HG03378 (cell line): Measurements from ENCODE around the gene RNU6-7.

Source experiments
- ATAC-seq: cut with Tn5 transposase; IDR thresholded peaks from one replicate; pipeline ENCODE4 v1.9.1; 2021; ENCODE audit warnings: mild to moderate bottlenecking, moderate library complexity; ENCODE audit not compliant: unreplicated experiment

RNU6-7 gene

GRCh38 chr14:32201816-32202490 is at the start of gene RNU6-7:
RNU6-7 (plus strand) TSS chr14:32202045.
- no peak for ATAC-seq

GRCh38 chr14:32166029-32166428 is 35.8 kb upstream of the RNU6-7 start:
- no peak for ATAC-seq

GRCh38 chr14:32166924-32167323 is 34.9 kb upstream of the RNU6-7 start:
- ATAC-seq, result no peak

- no peak for ATAC-seq
These were observed 33.9 kb upstream of the RNU6-7 start for GRCh38 chr14:32167907-32168306.

GRCh38 chr14:32169191-32169590 is 32.7 kb upstream of the RNU6-7 start:
- no peak for ATAC-seq

- ATAC-seq, result no peak
These were observed 30.4 kb upstream of the RNU6-7 start for GRCh38 chr14:32171469-32171868.

GRCh38 chr14:32183151-32184058 is 18.4 kb upstream of the RNU6-7 start:
- ATAC-seq, result no peak

- no peak for ATAC-seq
These were observed 16.7 kb upstream of the RNU6-7 start for GRCh38 chr14:32185097-32185496.

GRCh38 chr14:32186248-32186647 is 15.6 kb upstream of the RNU6-7 start:
- ATAC-seq, result peak; percentile 58

- no peak for ATAC-seq
These were observed 12.0 kb upstream of the RNU6-7 start for GRCh38 chr14:32189811-32190210.

- ATAC-seq, result no peak
These were observed 11.2 kb upstream of the RNU6-7 start for GRCh38 chr14:32190673-32191072.

GRCh38 chr14:32192712-32193373 is 9.0 kb upstream of the RNU6-7 start:
- no peak for ATAC-seq

GRCh38 chr14:32193532-32193931 is 8.3 kb upstream of the RNU6-7 start:
- ATAC-seq, result no peak

GRCh38 chr14:32195636-32196035 is 6.2 kb upstream of the RNU6-7 start:
- no peak for ATAC-seq

- peak; percentile 45 for ATAC-seq
These were observed 3.9 kb upstream of the RNU6-7 start for GRCh38 chr14:32197919-32198318.

GRCh38 chr14:32200368-32201192 is 1.3 kb upstream of the RNU6-7 start:
- ATAC-seq, result peak; percentile 32

- peak; percentile 40 for ATAC-seq
These were observed 541 bp upstream of the RNU6-7 start for GRCh38 chr14:32201193-32201815.

GRCh38 chr14:32202491-32202997 is 699 bp downstream of the RNU6-7 start:
- ATAC-seq, result no peak

GRCh38 chr14:32202998-32203882 is 1.4 kb downstream of the RNU6-7 start, which contains the start of gene RNU6-8:
RNU6-8 (minus strand) TSS chr14:32203269.
- peak; percentile 61 for ATAC-seq
